Smooth muscle cell (in vitro differentiated cells): Measurements from ENCODE around the gene LDLRAP1. TPM values are rescaled to one million over a fixed set of nuclear protein-coding genes. Genes with fewer than 3 reads are reported as not detected.

Experiments
- DNase-seq: peaks from one replicate; lab custom pipeline; 2025; ENCODE audit not compliant: unreplicated experiment; lab: John Stamatoyannopoulos, UW
- H2AFZ ChIP-seq: fragments of 200-600 bp; sonication (generic); 2 replicates; pipeline ENCODE4 v1.6.0; 2016; ENCODE audit warnings: antibody characterized with exemption, low read depth, mild to moderate bottlenecking
- H3F3A ChIP-seq: fragments of 200-600 bp; sonication (generic); 2 replicates; pipeline ENCODE4 v1.6.0; 2017; ENCODE audit warnings: antibody characterized with exemption, low read depth
- H3K27ac ChIP-seq: fragments of 200-600 bp; sonication (generic); 2 replicates; pipeline ENCODE4 v1.5.1; 2016; ENCODE audit warnings: low read depth, mild to moderate bottlenecking
- H3K27me3 ChIP-seq: fragments of 200-600 bp; sonication (generic); 2 replicates; pipeline ENCODE4 v1.6.1; 2016; ENCODE audit warnings: low read depth, mild to moderate bottlenecking
- H3K36me3 ChIP-seq: fragments of 200-600 bp; sonication (generic); 2 replicates; pipeline ENCODE4 v1.5.1; 2016; ENCODE audit warnings: low read depth
- H3K4me1 ChIP-seq: fragments of 200-600 bp; sonication (generic); 2 replicates; pipeline ENCODE4 v1.5.1; 2016; ENCODE audit warnings: low read depth
- H3K4me2 ChIP-seq: fragments of 200-600 bp; sonication (generic); 2 replicates; pipeline ENCODE4 v1.6.0; 2016; ENCODE audit warnings: mild to moderate bottlenecking
- H3K4me3 ChIP-seq: fragments of 200-600 bp; sonication (generic); 2 replicates; pipeline ENCODE4 v1.5.1; 2016; ENCODE audit warnings: mild to moderate bottlenecking
- H3K79me2 ChIP-seq: fragments of 200-600 bp; sonication (generic); 2 replicates; pipeline ENCODE4 v1.6.0; 2016; ENCODE audit warnings: low read depth, mild to moderate bottlenecking
- H3K9ac ChIP-seq: fragments of 200-600 bp; sonication (generic); 2 replicates; pipeline ENCODE4 v1.6.0; 2016; ENCODE audit warnings: low read depth
- H3K9me3 ChIP-seq: fragments of 200-600 bp; sonication (generic); replicated peaks from 2 replicates; pipeline ENCODE4 v1.5.1; 2016; ENCODE audit warnings: low read depth
- H4K20me1 ChIP-seq: fragments of 200-600 bp; sonication (generic); 2 replicates; pipeline ENCODE4 v1.6.0; 2016; ENCODE audit warnings: low read depth
- CTCF ChIP-seq: fragments of 200-600 bp; sonication (generic); IDR thresholded peaks from 2 replicates; pipeline ENCODE4 v1.5.1; 2017; ENCODE audit warnings: borderline replicate concordance, mild to moderate bottlenecking, antibody characterized with exemption; ENCODE audit not compliant: insufficient read depth, poor library complexity, severe bottlenecking
- WGBS: methylation state at CpG from one replicate; pipeline ENCODE4 v1.1.7; 2016; ENCODE audit warnings: low lambda C conversion rate; 5-methylcytosine and 5-hydroxymethylcytosine counted together
- polyA plus RNA-seq: library from polyadenylated mRNA; unstranded; fragments of >200 nt; fragmentation: Nextera tagmentation; extraction: Ambion mirVana; gene quantifications from 2 replicates; pipeline ENCODE4 v1.2.1, GENCODE V29; 2016
- total RNA-seq: library from RNA; depleted of rRNA; stranded (reverse); fragments of >200 nt; gene quantifications from 2 replicates; pipeline ENCODE4 v1.2.3, GENCODE V29; 2014

Gene LDLRAP1
- total and polyA plus RNA-seq, 2 experiments from 2014 or later = 19.5 to 39.0 TPM

GRCh38 chr1:25568090-25568833, 24.9 kb downstream of the LDLRAP1 start:
- H3K4me1 ChIP-seq = peaks cover 32% of the 10 kb centered on the region
- no peak for DNase-seq
- no peak for TF ChIP-seq CTCF
- peak overlapping the region; percentile 63 for H3K4me2 ChIP-seq
- 16% methylated on average over 21 of the region's 21 CpGs for WGBS
- no peaks in the 10 kb centered on the region for H4K20me1 ChIP-seq
- H3K36me3 ChIP-seq = no peaks in the 10 kb centered on the region
- peaks cover 29% of the 10 kb centered on the region for H3F3A ChIP-seq
- peak overlapping the region; percentile 95 for H3K9ac ChIP-seq
- H3K9me3 ChIP-seq = no peaks in the 10 kb centered on the region
- H3K27ac ChIP-seq = peak overlapping the region; percentile 99
- no peak overlapping the region for H2AFZ ChIP-seq
- H3K27me3 ChIP-seq = no peaks in the 10 kb centered on the region
- no peak overlapping the region for H3K4me3 ChIP-seq
- no peaks in the 10 kb centered on the region for H3K79me2 ChIP-seq

- H3F3A ChIP-seq = peaks cover 29% of the 10 kb centered on the region
- no peak overlapping the region for H3K4me3 ChIP-seq
- H3K4me2 ChIP-seq = peak overlapping the region; percentile 63
- H3K27me3 ChIP-seq = no peaks in the 10 kb centered on the region
- H3K9me3 ChIP-seq = no peaks in the 10 kb centered on the region
- TF ChIP-seq CTCF = no peak
- H4K20me1 ChIP-seq = no peaks in the 10 kb centered on the region
- H3K79me2 ChIP-seq = no peaks in the 10 kb centered on the region
- H3K4me1 ChIP-seq = peaks cover 32% of the 10 kb centered on the region
- peak; percentile 64 for DNase-seq
- H3K9ac ChIP-seq = peak overlapping the region; percentile 95
- no peak overlapping the region for H2AFZ ChIP-seq
- WGBS = 18% methylated on average over 21 of the region's 21 CpGs
- peak overlapping the region; percentile 99 for H3K27ac ChIP-seq
- no peaks in the 10 kb centered on the region for H3K36me3 ChIP-seq
These were observed 25.6 kb downstream of the LDLRAP1 start for GRCh38 chr1:25568834-25569596.

- peaks cover 29% of the 10 kb centered on the region for H3F3A ChIP-seq
- H4K20me1 ChIP-seq = no peaks in the 10 kb centered on the region
- H3K9ac ChIP-seq = peak overlapping the region; percentile 95
- DNase-seq = no peak
- no peak overlapping the region for H3K4me3 ChIP-seq
- no peaks in the 10 kb centered on the region for H3K27me3 ChIP-seq
- H3K4me2 ChIP-seq = peak overlapping the region; percentile 60
- peaks cover 32% of the 10 kb centered on the region for H3K4me1 ChIP-seq
- no peaks in the 10 kb centered on the region for H3K79me2 ChIP-seq
- H3K36me3 ChIP-seq = no peaks in the 10 kb centered on the region
- H3K9me3 ChIP-seq = no peaks in the 10 kb centered on the region
- H2AFZ ChIP-seq = no peak overlapping the region
- H3K27ac ChIP-seq = peak overlapping the region; percentile 99
- TF ChIP-seq CTCF = no peak
- 26% methylated on average over 18 of the region's 18 CpGs for WGBS
These were observed 26.4 kb downstream of the LDLRAP1 start for GRCh38 chr1:25569597-25570396.
